Liver (tissue), 2 donors: ENCODE measurements around the gene NPW.

Source experiments
- YY1 ChIP-seq: IDR thresholded peaks from 2 replicates; pipeline ENCODE4 v1.6.1; 2016; ENCODE audit warnings: antibody characterized with exemption, mild to moderate bottlenecking
- TF ChIP-seq, protein P1 (sequence below): IDR thresholded peaks from 2 replicates; pipeline ENCODE4 v1.6.1; 2016; ENCODE audit warnings: antibody characterized with exemption
- TF ChIP-seq, protein P2 (sequence below): IDR thresholded peaks from 2 replicates; pipeline ENCODE4 v1.6.1; 2016; ENCODE audit warnings: antibody characterized with exemption
- TF ChIP-seq, protein P3 (sequence below): fragments of 150-350 bp; IDR thresholded peaks from 2 replicates; pipeline ENCODE4 v1.5.1; 2017; ENCODE audit warnings: improper control_type of control experiment, low read depth, low read length; ENCODE audit not compliant: missing input control
- donor health status: healthy.

- TF ChIP-seq, protein P1, sequence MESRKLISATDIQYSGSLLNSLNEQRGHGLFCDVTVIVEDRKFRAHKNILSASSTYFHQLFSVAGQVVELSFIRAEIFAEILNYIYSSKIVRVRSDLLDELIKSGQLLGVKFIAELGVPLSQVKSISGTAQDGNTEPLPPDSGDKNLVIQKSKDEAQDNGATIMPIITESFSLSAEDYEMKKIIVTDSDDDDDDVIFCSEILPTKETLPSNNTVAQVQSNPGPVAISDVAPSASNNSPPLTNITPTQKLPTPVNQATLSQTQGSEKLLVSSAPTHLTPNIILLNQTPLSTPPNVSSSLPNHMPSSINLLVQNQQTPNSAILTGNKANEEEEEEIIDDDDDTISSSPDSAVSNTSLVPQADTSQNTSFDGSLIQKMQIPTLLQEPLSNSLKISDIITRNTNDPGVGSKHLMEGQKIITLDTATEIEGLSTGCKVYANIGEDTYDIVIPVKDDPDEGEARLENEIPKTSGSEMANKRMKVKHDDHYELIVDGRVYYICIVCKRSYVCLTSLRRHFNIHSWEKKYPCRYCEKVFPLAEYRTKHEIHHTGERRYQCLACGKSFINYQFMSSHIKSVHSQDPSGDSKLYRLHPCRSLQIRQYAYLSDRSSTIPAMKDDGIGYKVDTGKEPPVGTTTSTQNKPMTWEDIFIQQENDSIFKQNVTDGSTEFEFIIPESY, result no peak
- TF ChIP-seq, protein P2, sequence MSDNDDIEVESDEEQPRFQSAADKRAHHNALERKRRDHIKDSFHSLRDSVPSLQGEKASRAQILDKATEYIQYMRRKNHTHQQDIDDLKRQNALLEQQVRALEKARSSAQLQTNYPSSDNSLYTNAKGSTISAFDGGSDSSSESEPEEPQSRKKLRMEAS, result no peak
- TF ChIP-seq YY1, result no peak
- TF ChIP-seq, protein P3, sequence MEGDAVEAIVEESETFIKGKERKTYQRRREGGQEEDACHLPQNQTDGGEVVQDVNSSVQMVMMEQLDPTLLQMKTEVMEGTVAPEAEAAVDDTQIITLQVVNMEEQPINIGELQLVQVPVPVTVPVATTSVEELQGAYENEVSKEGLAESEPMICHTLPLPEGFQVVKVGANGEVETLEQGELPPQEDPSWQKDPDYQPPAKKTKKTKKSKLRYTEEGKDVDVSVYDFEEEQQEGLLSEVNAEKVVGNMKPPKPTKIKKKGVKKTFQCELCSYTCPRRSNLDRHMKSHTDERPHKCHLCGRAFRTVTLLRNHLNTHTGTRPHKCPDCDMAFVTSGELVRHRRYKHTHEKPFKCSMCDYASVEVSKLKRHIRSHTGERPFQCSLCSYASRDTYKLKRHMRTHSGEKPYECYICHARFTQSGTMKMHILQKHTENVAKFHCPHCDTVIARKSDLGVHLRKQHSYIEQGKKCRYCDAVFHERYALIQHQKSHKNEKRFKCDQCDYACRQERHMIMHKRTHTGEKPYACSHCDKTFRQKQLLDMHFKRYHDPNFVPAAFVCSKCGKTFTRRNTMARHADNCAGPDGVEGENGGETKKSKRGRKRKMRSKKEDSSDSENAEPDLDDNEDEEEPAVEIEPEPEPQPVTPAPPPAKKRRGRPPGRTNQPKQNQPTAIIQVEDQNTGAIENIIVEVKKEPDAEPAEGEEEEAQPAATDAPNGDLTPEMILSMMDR, result peak; percentile 98
These were observed 3.8 kb downstream of the NPW start for GRCh38 chr16:2023092-2024031.
